Measurements from ENCODE around the gene CDC45.

DNA sequence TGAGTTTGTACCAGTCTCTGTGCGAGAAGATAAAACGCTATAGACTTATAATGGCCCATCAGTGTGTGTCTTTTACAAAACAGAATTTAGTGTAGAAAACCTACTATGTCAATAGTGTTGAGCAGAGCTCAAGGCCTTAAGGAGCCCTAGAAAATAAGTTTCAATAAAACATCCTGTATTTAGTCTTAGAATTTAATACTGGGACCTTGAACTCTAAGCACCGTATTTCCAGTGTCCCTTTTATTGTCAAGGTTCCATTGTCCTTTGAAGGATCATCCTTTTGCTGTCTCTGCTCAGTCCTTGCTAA, 16.6 kb downstream of the CDC45 start:
- TF ChIP-seq, protein P1, sequence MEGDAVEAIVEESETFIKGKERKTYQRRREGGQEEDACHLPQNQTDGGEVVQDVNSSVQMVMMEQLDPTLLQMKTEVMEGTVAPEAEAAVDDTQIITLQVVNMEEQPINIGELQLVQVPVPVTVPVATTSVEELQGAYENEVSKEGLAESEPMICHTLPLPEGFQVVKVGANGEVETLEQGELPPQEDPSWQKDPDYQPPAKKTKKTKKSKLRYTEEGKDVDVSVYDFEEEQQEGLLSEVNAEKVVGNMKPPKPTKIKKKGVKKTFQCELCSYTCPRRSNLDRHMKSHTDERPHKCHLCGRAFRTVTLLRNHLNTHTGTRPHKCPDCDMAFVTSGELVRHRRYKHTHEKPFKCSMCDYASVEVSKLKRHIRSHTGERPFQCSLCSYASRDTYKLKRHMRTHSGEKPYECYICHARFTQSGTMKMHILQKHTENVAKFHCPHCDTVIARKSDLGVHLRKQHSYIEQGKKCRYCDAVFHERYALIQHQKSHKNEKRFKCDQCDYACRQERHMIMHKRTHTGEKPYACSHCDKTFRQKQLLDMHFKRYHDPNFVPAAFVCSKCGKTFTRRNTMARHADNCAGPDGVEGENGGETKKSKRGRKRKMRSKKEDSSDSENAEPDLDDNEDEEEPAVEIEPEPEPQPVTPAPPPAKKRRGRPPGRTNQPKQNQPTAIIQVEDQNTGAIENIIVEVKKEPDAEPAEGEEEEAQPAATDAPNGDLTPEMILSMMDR (IDR thresholded peaks at IDR 0.05), result no peak
- no peak for TF ChIP-seq EZH2 (IDR thresholded peaks at IDR 0.05)

Measured in neural progenitor cell (in vitro differentiated cells).